Breast epithelium (tissue), 3 donors: ENCODE results near the gene SFXN1.

Experiments
- POLR2A ChIP-seq: fragments of 450-650 bp; IDR thresholded peaks from one replicate; pipeline ENCODE4 v1.6.1; 2016; ENCODE audit warnings: antibody characterized with exemption, mild to moderate bottlenecking, moderate library complexity
- POLR2AphosphoS5 ChIP-seq, 3 donors: sonication (generic); formaldehyde crosslinking; IDR thresholded peaks; one replicate each; pipeline ENCODE4 v1.6.1; 2017; ENCODE audit warnings: antibody characterized with exemption in 3 of 3
- TF ChIP-seq, protein P1 (sequence below), 3 donors: fragments of 450-650 bp; IDR thresholded peaks; one replicate each; pipeline ENCODE4 v1.5.1; 2016 to 2017; ENCODE audit warnings: antibody characterized with exemption in 3 of 3, mild to moderate bottlenecking in 3 of 3, moderate library complexity in 3 of 3

DNA sequence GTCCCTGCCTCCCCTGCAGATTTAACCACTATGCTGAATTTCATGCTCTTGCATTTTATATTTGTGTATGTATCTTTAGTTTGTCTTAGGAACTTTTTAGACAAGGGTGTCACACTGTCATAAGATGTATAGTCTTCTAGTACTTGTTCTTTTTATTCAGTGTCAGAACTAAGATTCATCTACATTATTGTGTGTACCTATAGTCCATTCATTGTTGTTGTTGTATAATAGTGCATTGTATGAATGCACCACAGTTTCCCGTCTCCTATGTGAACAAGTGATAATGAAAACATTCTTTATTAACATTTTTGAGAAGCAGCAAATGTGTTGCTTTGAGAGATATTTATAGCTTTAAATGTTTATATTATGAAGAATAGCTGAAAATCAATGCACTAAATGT lies 45.9 kb downstream of the SFXN1 start:
- TF ChIP-seq, protein P1, sequence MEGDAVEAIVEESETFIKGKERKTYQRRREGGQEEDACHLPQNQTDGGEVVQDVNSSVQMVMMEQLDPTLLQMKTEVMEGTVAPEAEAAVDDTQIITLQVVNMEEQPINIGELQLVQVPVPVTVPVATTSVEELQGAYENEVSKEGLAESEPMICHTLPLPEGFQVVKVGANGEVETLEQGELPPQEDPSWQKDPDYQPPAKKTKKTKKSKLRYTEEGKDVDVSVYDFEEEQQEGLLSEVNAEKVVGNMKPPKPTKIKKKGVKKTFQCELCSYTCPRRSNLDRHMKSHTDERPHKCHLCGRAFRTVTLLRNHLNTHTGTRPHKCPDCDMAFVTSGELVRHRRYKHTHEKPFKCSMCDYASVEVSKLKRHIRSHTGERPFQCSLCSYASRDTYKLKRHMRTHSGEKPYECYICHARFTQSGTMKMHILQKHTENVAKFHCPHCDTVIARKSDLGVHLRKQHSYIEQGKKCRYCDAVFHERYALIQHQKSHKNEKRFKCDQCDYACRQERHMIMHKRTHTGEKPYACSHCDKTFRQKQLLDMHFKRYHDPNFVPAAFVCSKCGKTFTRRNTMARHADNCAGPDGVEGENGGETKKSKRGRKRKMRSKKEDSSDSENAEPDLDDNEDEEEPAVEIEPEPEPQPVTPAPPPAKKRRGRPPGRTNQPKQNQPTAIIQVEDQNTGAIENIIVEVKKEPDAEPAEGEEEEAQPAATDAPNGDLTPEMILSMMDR (IDR thresholded peaks at IDR 0.05): no peak
- no peak for TF ChIP-seq POLR2AphosphoS5 (IDR thresholded peaks at IDR 0.05)
- no peak for TF ChIP-seq POLR2A
